Measurements from ENCODE around the gene NPAS3. TPM values are rescaled to one million over a fixed set of nuclear protein-coding genes. Genes with fewer than 3 reads are reported as not detected.

Gene NPAS3
- total RNA-seq, 4 donors from 2014 or later: 0.51 to 15.2 (median 6.6) TPM

DNA sequence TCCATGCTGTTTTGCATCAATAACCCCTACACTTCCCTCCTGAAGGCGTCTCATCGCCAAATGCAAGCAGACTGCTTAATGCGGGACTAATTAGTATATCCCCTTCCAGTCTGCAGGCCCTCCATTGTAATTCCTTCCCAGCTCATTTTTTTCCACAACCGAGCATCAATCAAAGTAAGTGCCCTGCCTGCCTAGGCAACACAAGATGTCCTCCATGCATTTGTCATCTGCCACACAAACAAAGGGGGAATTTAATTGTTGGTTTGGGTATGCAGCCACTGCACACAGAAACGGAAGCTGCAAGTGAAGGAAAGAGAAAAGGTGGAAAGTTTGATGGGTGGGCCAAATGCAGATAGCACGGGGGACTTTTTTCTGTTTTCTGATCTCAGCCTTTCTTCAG is 844.2 kb downstream of the NPAS3 start:
- no peaks in the 10 kb centered on the region for H3K4me1 ChIP-seq
- H3K27me3 ChIP-seq: no peaks in the 10 kb centered on the region
- intact Hi-C loops (cut with DNase I; ENCODE audit: low total_unique reads): no loop called here
- no peaks in the 10 kb centered on the region for H3K36me3 ChIP-seq
- H3K9me3 ChIP-seq: no peaks in the 10 kb centered on the region
- TF ChIP-seq, protein P1, sequence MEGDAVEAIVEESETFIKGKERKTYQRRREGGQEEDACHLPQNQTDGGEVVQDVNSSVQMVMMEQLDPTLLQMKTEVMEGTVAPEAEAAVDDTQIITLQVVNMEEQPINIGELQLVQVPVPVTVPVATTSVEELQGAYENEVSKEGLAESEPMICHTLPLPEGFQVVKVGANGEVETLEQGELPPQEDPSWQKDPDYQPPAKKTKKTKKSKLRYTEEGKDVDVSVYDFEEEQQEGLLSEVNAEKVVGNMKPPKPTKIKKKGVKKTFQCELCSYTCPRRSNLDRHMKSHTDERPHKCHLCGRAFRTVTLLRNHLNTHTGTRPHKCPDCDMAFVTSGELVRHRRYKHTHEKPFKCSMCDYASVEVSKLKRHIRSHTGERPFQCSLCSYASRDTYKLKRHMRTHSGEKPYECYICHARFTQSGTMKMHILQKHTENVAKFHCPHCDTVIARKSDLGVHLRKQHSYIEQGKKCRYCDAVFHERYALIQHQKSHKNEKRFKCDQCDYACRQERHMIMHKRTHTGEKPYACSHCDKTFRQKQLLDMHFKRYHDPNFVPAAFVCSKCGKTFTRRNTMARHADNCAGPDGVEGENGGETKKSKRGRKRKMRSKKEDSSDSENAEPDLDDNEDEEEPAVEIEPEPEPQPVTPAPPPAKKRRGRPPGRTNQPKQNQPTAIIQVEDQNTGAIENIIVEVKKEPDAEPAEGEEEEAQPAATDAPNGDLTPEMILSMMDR (IDR thresholded peaks at IDR 0.05): no peak
- no peak for TF ChIP-seq POLR2A (IDR thresholded peaks at IDR 0.05)
- DNase-seq: no peak
- H3K4me3 ChIP-seq: no peak overlapping the region
- no peak overlapping the region for H3K27ac ChIP-seq

DNA sequence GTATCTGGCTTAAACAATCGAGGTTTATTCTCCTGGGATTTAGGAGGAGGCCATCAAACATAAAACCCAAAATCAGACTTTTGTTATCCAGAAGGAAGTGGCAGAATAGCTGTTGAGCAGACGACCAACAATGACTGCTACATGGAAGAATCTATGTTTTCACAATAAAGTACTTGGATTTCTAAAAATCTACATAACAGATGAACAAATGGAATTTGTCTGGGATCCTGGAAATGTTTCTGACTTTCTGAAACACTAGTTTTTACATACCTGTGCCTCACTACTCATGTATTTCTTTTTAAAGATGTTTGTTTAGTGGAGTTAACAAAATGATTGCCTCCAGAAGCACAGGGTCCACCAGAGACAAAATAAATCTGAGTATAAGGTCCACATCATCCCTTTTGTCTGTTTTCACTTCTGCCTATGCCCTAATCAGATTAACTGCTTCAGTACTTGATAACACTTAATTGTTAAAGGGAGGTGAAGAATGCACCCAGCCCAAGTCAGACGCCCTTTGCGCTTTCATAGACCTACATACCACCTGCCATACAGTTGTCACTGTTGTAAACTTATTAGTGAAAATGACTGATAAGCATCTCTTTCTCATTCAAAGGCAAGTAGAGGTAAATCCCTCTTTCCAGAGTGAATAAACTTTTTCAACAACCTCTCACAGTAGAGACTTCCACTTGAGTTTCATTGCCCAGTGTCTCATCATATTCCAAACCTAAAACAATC is 847.6 kb downstream of the NPAS3 start:
- intact Hi-C loops (cut with DNase I; ENCODE audit: low total_unique reads): no loop called here
- Histone ChIP-seq H3K36me3 (no peaks in the 10 kb centered on the region), H3K9me3 (no peaks in the 10 kb centered on the region), H3K4me1 (no peaks in the 10 kb centered on the region), H3K4me3 (no peak overlapping the region), H3K27me3 (no peaks in the 10 kb centered on the region), H3K27ac (no peak overlapping the region)
- TF ChIP-seq POLR2A (IDR thresholded peaks at IDR 0.05): no peak
- TF ChIP-seq, protein P1 (IDR thresholded peaks at IDR 0.05): no peak
- no peak for DNase-seq

DNA sequence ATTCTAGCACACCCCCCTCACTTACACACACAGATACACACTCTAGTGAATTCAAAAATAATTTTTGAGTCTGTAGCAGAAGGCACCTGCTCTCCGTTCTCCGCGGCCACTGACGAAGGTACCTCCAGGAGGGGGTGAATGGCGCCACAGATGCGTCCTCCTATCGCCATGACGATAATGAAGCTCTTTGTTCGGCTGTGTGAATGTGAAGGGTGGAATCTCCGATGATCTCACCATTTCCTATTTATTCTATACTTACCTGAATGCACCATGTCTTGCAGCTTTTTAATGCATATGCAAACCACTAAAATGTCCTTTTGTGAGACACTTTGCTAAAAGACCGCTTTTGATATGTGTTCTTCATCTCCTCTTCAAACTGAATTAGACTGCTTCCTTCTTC is 849.5 kb downstream of the NPAS3 start:
- H3K27ac ChIP-seq: no peak overlapping the region
- intact Hi-C loops (cut with DNase I; ENCODE audit: low total_unique reads): no loop called here
- no peak for DNase-seq
- no peaks in the 10 kb centered on the region for H3K9me3 ChIP-seq
- no peaks in the 10 kb centered on the region for H3K27me3 ChIP-seq
- H3K4me3 ChIP-seq: no peak overlapping the region
- TF ChIP-seq POLR2A (IDR thresholded peaks at IDR 0.05): no peak
- TF ChIP-seq, protein P1 (IDR thresholded peaks at IDR 0.05): no peak
- H3K4me1 ChIP-seq: no peaks in the 10 kb centered on the region
- no peaks in the 10 kb centered on the region for H3K36me3 ChIP-seq

DNA sequence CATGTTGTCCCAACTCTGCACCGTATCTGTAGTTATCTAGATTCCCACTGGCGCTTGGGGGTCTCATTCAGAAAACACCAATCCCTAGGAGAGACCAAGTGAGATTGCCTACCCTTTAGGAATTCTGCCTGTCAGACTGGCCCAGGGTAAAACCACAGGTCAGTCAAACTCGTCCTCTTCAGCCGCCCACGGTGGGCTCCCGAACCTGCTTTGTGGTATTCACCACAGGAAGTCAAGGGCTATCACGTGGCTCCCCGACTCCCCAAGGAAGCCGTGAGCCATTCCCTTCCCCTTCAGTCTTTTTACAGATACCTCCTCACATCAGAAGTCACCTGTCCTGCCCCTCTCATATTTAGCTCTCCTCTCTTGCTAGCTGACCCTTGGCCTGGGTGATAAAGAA is 852.3 kb downstream of the NPAS3 start:
- no peak for TF ChIP-seq POLR2A (IDR thresholded peaks at IDR 0.05)
- TF ChIP-seq, protein P1 (IDR thresholded peaks at IDR 0.05): no peak
- intact Hi-C loops (cut with DNase I; ENCODE audit: low total_unique reads): loop anchor here (10.0 kb wide), 1 partner anchor 1216 kb away; no protein-coding TSS in a partner anchor

DNA sequence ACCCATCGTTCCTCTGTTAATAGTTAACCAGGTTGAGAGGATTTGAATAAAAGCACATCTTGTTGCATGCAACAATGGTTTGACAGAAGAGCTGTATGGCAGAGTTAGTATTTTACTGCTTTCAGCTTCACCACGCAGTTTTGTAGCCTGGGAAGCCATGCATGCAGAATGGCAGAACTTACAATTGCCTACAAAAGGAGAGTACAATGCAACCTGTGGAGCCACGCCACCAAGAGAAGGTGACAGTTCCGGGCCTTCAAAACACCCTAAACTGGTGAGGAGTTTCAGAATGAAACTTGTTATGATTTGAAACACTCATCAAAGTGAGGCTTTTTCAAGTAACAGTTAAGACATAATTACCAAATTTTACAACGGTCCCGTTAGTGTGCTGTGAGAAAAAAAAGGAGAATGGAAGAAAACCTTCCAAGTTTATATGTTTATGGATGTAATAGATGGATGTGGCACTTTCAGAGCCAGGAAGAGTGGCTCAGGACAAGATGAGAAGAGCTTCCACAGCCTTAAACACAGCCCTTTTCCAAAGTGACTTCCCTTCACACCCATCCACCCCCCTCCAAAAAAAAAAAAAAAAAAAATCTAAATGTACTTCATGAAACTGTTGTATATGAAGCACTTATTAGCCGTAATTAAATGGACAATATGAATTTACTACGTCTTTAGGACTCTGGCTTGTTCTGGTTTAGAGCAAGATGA is 853.5 kb downstream of the NPAS3 start:
- Histone ChIP-seq H3K4me1 (no peaks in the 10 kb centered on the region), H3K27me3 (no peaks in the 10 kb centered on the region), H3K27ac (no peak overlapping the region), H3K36me3 (no peaks in the 10 kb centered on the region), H3K4me3 (no peak overlapping the region), H3K9me3 (no peaks in the 10 kb centered on the region)
- intact Hi-C loops (cut with DNase I; ENCODE audit: low total_unique reads): loop anchor here (10.0 kb wide), 1 partner anchor 1217 kb away; no protein-coding TSS in a partner anchor
- no peak for TF ChIP-seq POLR2A (IDR thresholded peaks at IDR 0.05)
- TF ChIP-seq, protein P1 (IDR thresholded peaks at IDR 0.05): no peak
- DNase-seq: no peak

More for the DNA sequence above, 852.3 kb downstream of the NPAS3 start:
- Histone ChIP-seq H3K27ac (no peak overlapping the region), H3K9me3 (no peaks in the 10 kb centered on the region), H3K36me3 (no peaks in the 10 kb centered on the region), H3K4me1 (no peaks in the 10 kb centered on the region), H3K4me3 (no peak overlapping the region), H3K27me3 (no peaks in the 10 kb centered on the region)
- no peak for DNase-seq

Data from uterus (tissue), 4 donors.